Skin epidermis (tissue), 12 donors: ENCODE results near the gene RRP15.

Experiments used
- H3K27ac ChIP-seq, 21 experiments: fragments of 200-600 bp; sonication (generic) in 11 of 21; one replicate each; pipeline ENCODE4 v1.5.0; 2020; ENCODE audit warnings: mild to moderate bottlenecking in 3 of 21, inconsistent platforms in 2 of 21, moderate library complexity in 2 of 21
- H3K4me3 ChIP-seq, 7 experiments: fragments of 200-600 bp; sonication (generic) in 2 of 7; one replicate each; pipeline ENCODE4 v1.5.0; 2020; ENCODE audit warnings: inconsistent platforms in 2 of 7, mild to moderate bottlenecking in 2 of 7, moderate library complexity in 1 of 7

RRP15 gene

GRCh38 chr1:218352075-218352438 lies 67.0 kb downstream of the RRP15 start:
- no peak overlapping the region for H3K4me3 ChIP-seq
- no peak overlapping the region for H3K27ac ChIP-seq

- Histone ChIP-seq H3K27ac (no peak overlapping the region), H3K4me3 (no peak overlapping the region)
These were observed 68.6 kb downstream of the RRP15 start for GRCh38 chr1:218353656-218354055.

GRCh38 chr1:218355278-218355677 lies 70.2 kb downstream of the RRP15 start:
- H3K27ac ChIP-seq: no peak overlapping the region
- H3K4me3 ChIP-seq: no peak overlapping the region

- Histone ChIP-seq H3K4me3 (no peak overlapping the region), H3K27ac (peak overlapping the region in 1 of 21 experiments; percentile 20)
These were observed 72.3 kb downstream of the RRP15 start for GRCh38 chr1:218357211-218357892.

- Histone ChIP-seq H3K27ac (peak overlapping the region in 1 of 21 experiments; percentile 20), H3K4me3 (no peak overlapping the region)
These were observed 72.8 kb downstream of the RRP15 start for GRCh38 chr1:218357893-218358232.

- Histone ChIP-seq H3K4me3 (no peak overlapping the region), H3K27ac (no peak overlapping the region)
These were observed 76.4 kb downstream of the RRP15 start for GRCh38 chr1:218361298-218362065.

- Histone ChIP-seq H3K4me3 (no peak overlapping the region), H3K27ac (no peak overlapping the region)
These were observed 77.5 kb downstream of the RRP15 start for GRCh38 chr1:218362418-218363076.

GRCh38 chr1:218363141-218363540 lies 78.0 kb downstream of the RRP15 start:
- H3K27ac ChIP-seq: no peak overlapping the region
- no peak overlapping the region for H3K4me3 ChIP-seq

- peak overlapping the region in 1 of 21 experiments; percentile 25 for H3K27ac ChIP-seq
- H3K4me3 ChIP-seq: no peak overlapping the region
These were observed 79.1 kb downstream of the RRP15 start for GRCh38 chr1:218364028-218364710.

GRCh38 chr1:218365226-218365999 lies 80.3 kb downstream of the RRP15 start:
- peak overlapping the region in 1 of 21 experiments; percentile 25 for H3K27ac ChIP-seq
- H3K4me3 ChIP-seq: no peak overlapping the region

- no peak overlapping the region for H3K4me3 ChIP-seq
- H3K27ac ChIP-seq: no peak overlapping the region
These were observed 81.4 kb downstream of the RRP15 start for GRCh38 chr1:218366322-218367052.

- H3K4me3 ChIP-seq: no peak overlapping the region
- H3K27ac ChIP-seq: no peak overlapping the region
These were observed 82.0 kb downstream of the RRP15 start for GRCh38 chr1:218367118-218367517.

GRCh38 chr1:218368686-218369085 lies 83.6 kb downstream of the RRP15 start:
- Histone ChIP-seq H3K4me3 (no peak overlapping the region), H3K27ac (no peak overlapping the region)

GRCh38 chr1:218369688-218370511 lies 84.8 kb downstream of the RRP15 start:
- H3K27ac ChIP-seq: peak overlapping the region in 2 of 21 experiments; percentile 0 to 54
- no peak overlapping the region for H3K4me3 ChIP-seq

GRCh38 chr1:218371927-218372672 lies 87.0 kb downstream of the RRP15 start:
- peak overlapping the region in 3 of 21 experiments; percentile 2 to 33 (median 19) for H3K27ac ChIP-seq
- no peak overlapping the region for H3K4me3 ChIP-seq

- Histone ChIP-seq H3K27ac (peak overlapping the region in 2 of 21 experiments; percentile 3 to 29), H3K4me3 (no peak overlapping the region)
These were observed 89.6 kb downstream of the RRP15 start for GRCh38 chr1:218374401-218375353.
